Measurements from ENCODE around the gene NMRK2. TPM values are rescaled to one million over a fixed set of nuclear protein-coding genes. Genes with fewer than 3 reads are reported as not detected.
"Not testable (repeated sequence)": the region's sequence is repeated elsewhere in the genome, so short reads cannot be mapped to it uniquely, and the experiment has no call there.

Gene NMRK2
- total RNA-seq, 1 donor from 2014 or later = not detected

DNA sequence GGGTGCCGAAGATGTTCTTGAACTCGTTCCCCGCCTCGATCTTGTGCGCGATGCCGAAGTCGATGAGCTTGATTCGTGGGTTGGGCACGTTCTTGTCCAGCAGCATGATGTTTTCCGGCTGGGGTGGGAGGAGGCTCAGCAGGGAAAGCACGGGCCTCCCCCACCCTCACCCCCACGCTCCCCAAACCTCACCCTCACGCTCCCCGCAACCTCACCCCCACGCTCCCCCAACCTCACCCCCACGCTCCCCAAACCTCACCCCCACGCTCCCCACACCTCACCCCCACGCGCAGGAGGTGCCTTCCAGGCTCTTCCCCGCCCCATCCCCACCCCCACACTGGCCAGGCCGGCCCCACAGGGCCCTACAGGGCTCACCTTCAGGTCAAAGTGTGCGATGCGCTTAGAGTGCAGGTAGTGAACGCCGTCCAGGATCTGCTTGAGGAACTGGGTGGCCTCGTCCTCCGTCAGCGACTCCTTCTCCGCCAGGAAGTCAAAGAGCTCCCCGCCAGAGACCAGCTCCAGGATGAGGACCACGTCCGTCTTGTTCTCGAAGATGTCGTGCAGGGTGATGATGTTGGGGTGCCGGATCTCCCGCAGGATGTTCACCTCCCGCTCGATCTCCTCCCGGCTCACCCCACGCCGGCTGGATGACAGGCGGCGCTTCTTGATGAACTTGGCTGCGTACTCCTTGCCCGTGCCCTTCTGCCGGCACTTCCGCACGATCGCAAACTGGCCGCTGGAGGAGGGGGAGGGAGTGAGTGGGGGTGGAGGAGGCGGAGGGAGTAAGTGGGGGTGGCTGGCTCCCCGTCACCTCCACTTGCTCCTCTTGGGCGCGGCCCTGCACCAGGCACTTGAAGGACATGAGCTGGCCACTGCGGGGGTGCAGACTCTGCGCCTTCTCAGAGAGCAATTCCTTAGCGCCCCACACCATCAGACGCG, 31.7 kb downstream of the NMRK2 start:
- intact Hi-C loops (cut with micrococcal nuclease) = no loop called here

GRCh38 chr19:3966051-3967017, 33.5 kb downstream of the NMRK2 start:
- intact Hi-C loops (cut with micrococcal nuclease) = no loop called here

- intact Hi-C loops (cut with micrococcal nuclease) = not testable (repeated sequence)
Measured at GRCh38 chr19:3967983-3968382, 35.1 kb downstream of the NMRK2 start.

- intact Hi-C loops (cut with micrococcal nuclease) = no loop called here
Measured at GRCh38 chr19:3968556-3969434, 35.9 kb downstream of the NMRK2 start.

DNA sequence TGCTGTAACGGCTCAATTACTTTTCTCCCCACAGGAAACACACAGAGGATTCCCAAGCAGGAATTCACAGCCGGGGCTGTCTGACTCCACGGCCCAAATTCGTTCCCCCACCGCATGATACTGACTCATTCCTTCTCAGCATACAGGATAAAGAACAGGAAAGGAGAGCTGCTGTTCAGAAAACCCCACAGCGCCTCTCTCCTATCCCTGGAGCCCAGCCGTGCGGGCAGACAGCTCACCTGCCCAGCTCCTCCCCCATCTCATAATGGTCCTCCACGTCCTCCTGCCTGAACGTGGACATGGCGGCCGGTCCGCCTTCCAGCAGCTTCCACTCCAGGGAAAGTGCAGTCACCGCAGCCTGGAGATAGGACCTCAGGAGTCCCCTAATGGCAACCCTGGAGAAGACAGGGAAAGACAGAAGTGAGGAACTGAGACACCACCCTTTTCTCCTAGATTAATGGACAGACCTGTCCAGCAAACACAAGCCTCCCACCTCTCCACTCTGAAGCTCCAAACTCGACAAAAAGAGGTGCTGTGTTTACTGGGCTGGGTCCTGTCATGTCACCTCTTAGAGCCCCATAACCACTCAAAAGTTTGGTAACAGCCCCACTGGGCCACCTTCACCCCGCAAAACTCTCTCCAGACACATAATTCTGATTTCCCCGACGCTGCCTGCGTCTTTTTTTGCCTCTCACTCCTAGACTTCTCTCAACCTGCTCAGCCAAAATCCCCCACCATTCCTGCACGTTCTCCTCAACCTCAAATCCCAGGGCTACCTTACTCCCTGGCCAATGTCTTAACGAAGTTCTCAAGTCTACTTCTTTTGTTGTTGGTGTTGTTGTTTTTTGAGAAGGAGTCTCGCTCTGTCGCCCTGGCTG, 36.8 kb downstream of the NMRK2 start:
- intact Hi-C loops (cut with micrococcal nuclease) = loop anchor here (2.0 kb wide), 1 partner anchor 15 kb away; the partner anchor contains the start of gene EEF2

- intact Hi-C loops (cut with micrococcal nuclease) = loop anchor here (2.0 kb wide), 1 partner anchor 14 kb away; the partner anchor contains the start of gene EEF2
Measured at GRCh38 chr19:3970313-3970807, 37.5 kb downstream of the NMRK2 start.

- intact Hi-C loops (cut with micrococcal nuclease) = loop anchor here (2.0 kb wide), 1 partner anchor 14 kb away; the partner anchor contains the start of gene EEF2
Measured at GRCh38 chr19:3970808-3971598, 38.1 kb downstream of the NMRK2 start, which contains the start of gene DAPK3. Gene DAPK3, minus strand, starts transcription at chr19:3971099. Its CDS starts 1,364 bp downstream, at chr19:3969735.

DNA sequence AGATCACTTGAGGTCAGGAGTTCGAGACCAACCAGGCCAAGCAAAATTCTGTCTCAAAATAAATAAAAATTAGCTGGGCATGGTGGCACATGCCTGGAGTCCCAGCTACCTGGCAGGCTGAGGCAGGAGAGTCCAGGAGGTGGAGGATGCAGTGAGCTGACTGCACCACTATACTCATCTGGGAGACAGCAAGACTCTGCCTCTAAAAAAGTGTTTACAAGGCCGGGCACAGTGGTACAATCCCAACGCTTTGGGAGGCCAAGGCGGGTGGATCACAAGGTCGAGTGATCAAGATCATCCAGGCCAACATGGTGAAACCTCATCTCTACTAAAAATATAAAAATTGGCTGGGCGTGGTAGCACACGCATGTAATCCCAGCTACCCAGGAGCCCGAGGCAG, 42.3 kb downstream of the NMRK2 start:
- intact Hi-C loops (cut with micrococcal nuclease) = no loop called here

DNA sequence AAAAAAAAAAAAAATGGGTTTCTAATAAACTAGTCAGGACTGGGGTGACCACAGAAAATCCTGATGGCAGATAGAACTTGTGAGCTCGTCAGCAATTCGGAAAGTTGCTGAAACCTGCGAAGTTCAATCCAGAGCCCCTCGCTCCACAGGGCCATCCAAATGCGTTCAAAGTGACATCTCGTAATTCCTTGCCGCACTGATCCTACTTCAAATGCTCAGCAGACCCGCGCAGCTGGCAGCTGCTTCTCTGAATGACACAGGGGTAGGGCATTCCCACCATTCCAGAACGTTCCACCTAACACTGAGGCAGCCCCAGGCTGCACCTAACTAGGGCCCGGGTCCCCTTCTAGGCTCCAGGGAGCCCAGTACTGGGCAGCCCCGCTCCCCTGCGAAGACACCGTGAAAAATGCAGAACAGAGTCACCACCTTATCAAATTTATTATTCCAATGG, 42.8 kb downstream of the NMRK2 start:
- intact Hi-C loops (cut with micrococcal nuclease) = no loop called here

GRCh38 chr19:3976495-3977241, 43.8 kb downstream of the NMRK2 start:
- intact Hi-C loops (cut with micrococcal nuclease) = no loop called here

DNA sequence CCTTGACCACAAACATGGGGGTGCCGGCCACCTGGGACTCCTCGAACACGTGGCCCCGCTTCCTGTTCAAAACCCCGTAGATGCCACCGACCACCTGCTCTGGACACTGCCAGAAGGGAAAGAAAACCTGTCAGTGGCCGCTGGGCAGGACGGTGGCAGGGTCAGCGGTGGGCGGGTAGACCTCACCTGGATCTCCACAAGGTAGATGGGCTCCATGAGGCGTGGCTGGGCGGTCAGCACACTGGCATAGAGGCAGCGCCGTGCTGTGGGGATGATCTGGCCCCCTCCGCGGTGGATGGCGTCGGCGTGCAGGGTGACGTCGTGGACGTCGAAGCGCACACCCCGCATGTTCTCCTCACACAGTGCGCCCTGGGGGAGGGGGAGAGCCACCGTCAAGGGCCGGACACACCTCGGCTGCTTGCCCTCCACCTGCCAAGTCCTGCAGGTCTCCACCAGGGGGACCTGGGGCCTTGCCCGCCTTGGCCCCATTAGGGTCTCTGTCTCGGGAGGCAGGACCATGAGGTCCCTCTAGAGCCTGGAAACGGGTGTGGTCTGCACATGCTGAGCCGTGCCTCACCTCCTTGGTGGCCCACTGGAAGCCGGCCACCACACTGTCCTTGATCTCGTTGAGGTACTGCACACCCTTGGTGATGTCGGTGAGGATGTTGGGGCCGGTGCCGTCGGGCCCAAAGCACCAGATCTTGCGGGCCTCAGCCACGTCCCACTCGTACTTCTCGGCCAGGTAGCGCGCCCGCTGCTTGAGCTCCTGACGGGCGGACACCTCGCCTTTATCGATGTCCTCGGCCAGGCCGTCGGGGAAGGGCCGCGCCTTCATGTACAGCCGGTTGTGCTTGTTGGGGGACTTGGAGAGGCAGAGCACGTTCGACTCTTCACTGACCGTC, 44.6 kb downstream of the NMRK2 start:
- intact Hi-C loops (cut with micrococcal nuclease) = no loop called here

GRCh38 chr19:3978145-3978544, 45.3 kb downstream of the NMRK2 start:
- intact Hi-C loops (cut with micrococcal nuclease) = no loop called here

GRCh38 chr19:3979289-3979673, 46.4 kb downstream of the NMRK2 start:
- intact Hi-C loops (cut with micrococcal nuclease) = no loop called here

- intact Hi-C loops (cut with micrococcal nuclease) = no loop called here
Measured at GRCh38 chr19:3979674-3980352, 46.9 kb downstream of the NMRK2 start.

DNA sequence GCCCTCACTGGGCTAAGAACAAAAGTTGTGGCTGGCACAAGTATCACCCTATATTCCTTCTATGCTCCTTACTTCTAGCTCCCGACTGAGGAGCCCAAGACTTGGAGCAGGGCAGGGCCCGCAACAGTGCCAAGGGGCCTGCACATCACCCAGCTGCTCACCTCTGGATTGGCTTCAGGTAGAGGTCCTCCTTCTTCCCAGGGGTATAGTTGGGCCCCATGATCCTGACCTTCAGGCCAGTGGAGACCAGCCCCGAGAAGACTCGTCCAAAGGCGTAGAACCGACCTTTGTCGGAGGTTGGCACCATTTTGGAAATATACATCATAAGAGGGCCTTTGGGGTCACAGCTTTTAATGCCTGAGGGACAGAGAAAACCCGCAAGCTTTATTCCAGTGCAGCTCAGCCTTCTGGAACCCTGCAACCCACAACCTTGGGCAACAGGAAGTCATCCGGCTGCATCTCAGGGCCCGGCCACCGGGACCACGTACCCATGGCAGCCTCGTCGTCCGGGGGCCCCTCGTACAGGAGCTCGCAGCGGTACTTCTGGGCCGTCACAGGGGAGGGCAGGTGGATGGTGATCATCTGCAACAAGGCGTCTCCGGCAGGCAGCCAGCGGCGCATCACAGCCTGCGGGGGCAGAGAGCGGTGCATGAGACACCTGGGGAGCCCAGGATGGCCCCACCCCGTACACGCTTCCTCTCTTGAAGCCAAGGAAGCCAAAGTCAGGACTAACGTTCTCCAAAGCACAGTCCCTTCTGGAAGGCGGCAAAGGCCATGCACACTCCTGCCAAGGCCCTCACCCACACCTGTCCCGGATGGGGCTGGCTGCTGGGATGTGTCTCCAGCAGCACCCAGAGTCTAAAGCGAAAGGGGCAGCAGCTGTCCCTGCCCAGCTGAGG, 47.7 kb downstream of the NMRK2 start:
- intact Hi-C loops (cut with micrococcal nuclease) = no loop called here

All from T-helper 2 cell treated with Interferon-gamma antibody and Interleukin-4, amounts not matched to agents 100 ng/mL and 5 ng/mL, for 36 hours (primary cell).